ENCODE results near the gene MUC3A.
"Not testable (repeated sequence)": the region's sequence is repeated elsewhere in the genome, so short reads cannot be mapped to it uniquely, and the experiment has no call there.

Gene MUC3A, protein sequence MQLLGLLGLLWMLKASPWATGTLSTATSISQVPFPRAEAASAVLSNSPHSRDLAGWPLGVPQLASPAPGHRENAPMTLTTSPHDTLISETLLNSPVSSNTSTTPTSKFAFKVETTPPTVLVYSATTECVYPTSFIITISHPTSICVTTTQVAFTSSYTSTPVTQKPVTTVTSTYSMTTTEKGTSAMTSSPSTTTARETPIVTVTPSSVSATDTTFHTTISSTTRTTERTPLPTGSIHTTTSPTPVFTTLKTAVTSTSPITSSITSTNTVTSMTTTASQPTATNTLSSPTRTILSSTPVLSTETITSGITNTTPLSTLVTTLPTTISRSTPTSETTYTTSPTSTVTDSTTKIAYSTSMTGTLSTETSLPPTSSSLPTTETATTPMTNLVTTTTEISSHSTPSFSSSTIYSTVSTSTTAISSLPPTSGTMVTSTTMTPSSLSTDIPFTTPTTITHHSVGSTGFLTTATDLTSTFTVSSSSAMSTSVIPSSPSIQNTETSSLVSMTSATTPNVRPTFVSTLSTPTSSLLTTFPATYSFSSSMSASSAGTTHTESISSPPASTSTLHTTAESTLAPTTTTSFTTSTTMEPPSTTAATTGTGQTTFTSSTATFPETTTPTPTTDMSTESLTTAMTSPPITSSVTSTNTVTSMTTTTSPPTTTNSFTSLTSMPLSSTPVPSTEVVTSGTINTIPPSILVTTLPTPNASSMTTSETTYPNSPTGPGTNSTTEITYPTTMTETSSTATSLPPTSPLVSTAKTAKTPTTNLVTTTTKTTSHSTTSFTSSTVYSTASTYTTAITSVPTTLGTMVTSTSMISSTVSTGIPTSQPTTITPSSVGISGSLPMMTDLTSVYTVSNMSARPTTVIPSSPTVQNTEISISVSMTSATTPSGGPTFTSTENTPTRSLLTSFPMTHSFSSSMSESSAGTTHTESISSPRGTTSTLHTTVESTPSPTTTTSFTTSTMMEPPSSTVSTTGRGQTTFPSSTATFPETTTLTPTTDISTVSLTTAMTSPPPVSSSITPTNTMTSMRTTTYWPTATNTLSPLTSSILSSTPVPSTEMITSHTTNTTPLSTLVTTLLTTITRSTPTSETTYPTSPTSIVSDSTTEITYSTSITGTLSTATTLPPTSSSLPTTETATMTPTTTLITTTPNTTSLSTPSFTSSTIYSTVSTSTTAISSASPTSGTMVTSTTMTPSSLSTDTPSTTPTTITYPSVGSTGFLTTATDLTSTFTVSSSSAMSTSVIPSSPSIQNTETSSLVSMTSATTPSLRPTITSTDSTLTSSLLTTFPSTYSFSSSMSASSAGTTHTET (N-terminal part only)

GRCh38 chr7:100949227-100949932, at the start of gene MUC3A:
MUC3A (plus strand) TSS chr7:100949534; CDS start chr7:100949625, 91 bp downstream.
- DNase-seq (ENCODE audit: low read depth in 2 of 2), result no peak

GRCh38 chr7:100900978-100901377, 48.4 kb upstream of the MUC3A start:
- no peak for DNase-seq (ENCODE audit: low read depth in 2 of 2)

DNA sequence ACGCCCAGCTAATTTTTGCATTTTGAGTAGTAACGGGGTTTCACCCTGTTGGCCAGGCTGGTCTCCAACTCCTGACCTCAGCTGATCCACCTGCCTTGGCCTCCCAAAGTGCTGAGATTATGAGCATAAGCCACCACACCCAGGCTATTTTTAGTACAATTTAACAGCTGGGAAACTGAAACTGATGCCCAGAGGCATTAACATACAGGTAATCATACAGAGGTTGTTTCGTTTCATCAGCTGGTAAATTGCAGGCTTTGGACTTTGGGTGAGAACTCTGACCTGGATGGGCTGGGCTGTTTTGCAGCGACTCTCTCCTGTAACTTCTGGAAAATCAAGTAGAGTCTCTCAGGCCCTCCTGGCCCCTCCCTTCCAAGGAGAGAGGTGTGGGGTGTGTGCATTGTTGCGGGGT, 47.4 kb upstream of the MUC3A start:
- DNase-seq (ENCODE audit: low read depth in 2 of 2), result no peak

DNA sequence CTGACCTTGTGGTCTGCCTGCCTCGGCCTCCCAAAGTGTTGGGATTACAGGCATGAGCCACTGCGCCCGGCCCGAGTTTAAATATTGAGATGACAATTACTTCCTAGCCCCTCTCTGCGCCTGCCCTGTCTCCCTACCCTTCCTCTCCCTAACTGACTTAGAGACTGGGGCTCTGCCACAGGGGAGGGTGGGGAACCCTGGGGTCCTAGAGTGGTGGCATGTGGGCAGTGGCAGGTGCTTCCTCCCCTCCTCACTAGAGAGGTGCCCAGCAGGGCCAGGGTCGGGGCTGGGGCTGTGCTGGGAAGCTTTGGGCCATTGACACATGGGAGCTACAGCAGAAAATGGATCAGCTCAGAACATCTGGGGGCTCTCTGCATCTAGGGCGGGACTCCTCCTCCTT, 46.7 kb upstream of the MUC3A start:
- DNase-seq (ENCODE audit: low read depth in 2 of 2), result no peak

- no peak for DNase-seq (ENCODE audit: low read depth in 2 of 2)
Measured at GRCh38 chr7:100908512-100908911, 40.8 kb upstream of the MUC3A start.

DNA sequence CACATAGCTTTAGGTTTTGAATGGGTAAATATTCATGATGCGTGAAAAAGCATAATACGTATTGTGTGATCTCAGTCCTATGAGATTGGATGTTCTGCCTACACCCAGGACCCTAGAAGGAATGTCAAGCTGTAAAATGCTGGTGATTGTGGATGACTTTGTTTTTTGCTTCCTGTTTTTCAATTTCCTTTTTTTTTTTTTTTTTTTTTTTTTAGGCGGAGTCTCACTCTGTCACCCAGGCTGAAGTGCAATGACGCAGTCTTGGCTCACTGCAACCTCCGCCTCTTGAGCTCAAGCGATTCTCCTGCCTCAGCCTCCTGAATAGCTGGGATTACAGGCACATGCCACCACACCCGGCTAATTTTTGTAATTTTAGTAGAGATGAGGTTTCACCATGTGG, 38.9 kb upstream of the MUC3A start:
- not testable (repeated sequence) for DNase-seq (ENCODE audit: low read depth in 2 of 2)

GRCh38 chr7:100911484-100911883, 37.9 kb upstream of the MUC3A start:
- DNase-seq (ENCODE audit: low read depth in 2 of 2), result no peak

DNA sequence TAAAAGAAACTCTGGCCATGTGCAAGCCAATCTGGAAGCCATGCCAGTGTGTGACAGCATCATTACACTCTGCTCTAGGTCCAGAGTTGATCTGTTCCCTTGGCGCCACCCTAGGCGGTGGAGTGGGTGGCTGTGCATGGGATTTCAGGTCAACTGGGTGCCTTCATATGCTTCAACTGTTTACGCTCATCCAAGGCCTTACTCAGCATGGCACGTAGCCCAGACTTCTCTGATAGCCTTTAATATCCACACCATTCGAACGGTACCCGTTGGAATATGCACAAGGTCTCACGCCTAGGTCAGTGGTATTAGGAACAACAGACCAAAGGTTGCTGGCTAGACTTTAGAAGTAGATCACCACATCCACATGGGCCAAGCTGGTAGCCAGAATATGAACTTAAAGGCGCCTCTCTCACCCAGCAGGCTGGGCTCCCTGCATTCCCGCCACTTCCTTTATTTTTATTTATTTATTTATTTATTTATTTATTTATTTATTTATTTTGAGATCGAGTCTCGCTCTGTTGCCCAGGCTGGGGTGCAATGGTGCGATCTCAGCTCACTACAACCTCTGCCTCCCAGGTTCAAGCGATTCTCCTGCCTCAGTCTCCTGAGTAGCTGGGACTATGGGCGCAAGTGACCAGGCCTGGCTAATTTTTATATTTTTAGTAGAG, 35.0 kb upstream of the MUC3A start:
- DNase-seq (ENCODE audit: low read depth in 2 of 2), result no peak

GRCh38 chr7:100914879-100915447, 34.4 kb upstream of the MUC3A start:
- DNase-seq (ENCODE audit: low read depth in 2 of 2), result no peak

DNA sequence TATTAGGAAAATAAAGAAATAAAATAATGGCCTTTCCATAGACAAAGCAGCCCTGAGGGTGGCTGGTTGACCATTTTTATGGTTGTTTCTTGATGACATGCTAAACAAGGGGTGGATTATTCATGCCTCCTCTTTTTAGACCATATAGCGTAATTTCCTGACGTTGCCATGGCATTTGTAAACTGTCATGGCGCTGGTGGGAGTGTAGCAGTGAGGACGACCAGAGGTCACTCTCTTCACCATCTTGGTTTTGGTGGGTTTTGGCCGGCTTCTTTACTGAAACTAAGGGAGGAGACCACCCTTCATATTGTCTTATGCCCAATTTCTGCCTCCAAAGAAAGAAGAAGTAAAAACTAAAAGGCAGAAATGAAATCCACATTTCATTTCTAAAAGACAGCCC, 30.0 kb upstream of the MUC3A start:
- DNase-seq (ENCODE audit: low read depth in 2 of 2), result not testable (repeated sequence)

DNA sequence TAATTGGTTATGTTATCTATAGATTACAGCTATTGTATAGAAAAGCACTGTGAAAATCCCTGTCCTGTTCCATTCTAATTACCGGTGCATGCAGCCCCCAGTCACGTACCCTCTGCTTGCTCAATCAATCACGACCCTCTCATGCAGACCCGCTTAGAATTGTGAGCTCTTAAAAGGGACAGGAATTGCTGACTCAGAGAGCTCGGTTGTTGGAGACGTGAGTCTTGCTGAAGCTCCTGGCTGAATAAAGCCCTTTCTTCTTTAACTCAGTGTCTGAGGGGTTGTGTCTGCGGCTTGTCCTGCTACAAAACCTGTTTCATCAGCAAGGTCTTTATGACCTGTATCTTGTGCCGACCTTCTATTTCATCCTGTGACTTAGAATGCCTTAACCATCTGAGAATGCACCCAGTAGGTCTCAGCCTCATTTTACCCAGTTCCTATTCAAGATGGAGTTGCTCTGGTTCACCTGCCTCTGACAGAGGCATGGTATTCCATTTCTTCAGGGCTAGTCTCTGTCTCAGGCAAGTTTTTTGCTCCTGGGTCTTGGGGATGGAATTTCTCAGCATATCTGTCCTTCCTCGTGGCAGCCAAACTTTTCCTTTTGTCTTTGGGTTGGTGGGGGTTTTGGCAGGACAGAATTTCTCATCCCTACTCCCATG, 29.4 kb upstream of the MUC3A start:
- DNase-seq (ENCODE audit: low read depth in 2 of 2), result not testable (repeated sequence)

DNA sequence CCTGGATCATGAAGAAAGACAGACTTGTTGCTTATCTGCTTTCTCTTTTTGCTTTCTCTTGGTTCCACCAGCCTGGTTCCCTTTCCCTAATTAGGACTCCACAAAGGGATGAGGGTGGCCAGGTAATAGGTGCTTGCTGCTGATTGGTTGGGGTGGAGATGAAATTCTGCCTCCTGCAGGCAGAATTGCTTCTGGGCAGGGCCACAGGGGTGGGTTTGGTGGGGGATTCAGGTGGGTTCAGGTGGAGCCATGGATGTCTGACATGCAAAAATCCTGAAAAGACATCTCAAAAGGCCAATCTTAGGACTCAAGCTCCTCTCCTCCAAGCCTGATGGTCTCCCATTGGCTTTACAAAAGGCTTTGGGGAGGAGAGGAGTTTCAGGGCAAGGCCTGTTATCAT, 28.3 kb upstream of the MUC3A start:
- DNase-seq (ENCODE audit: low read depth in 2 of 2), result no peak

DNA sequence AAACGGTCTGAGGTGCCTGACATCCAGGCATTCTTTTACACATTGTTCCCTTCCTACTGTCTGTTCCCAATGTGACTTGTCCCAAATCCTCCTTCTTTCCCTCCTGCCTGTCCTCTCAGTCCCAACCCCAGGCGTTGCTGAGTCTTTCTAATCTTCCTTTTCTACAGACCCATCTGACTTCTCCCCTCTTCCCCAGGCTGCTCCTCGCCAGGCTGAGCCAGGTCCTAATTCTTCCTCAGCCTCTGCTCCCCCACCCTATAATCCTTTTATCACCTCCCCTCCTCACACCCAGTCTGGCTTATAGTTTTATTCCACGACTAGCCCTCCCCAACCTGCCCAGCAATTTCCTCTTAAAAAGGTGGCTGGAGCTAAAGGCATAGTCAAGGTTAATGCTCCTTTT, 25.7 kb upstream of the MUC3A start:
- not testable (repeated sequence) for DNase-seq (ENCODE audit: low read depth in 2 of 2)

GRCh38 chr7:100929808-100930174, 19.5 kb upstream of the MUC3A start:
- DNase-seq (ENCODE audit: low read depth in 2 of 2), result no peak

GRCh38 chr7:100933734-100934133, 15.6 kb upstream of the MUC3A start:
- DNase-seq (ENCODE audit: low read depth in 2 of 2), result no peak

DNA sequence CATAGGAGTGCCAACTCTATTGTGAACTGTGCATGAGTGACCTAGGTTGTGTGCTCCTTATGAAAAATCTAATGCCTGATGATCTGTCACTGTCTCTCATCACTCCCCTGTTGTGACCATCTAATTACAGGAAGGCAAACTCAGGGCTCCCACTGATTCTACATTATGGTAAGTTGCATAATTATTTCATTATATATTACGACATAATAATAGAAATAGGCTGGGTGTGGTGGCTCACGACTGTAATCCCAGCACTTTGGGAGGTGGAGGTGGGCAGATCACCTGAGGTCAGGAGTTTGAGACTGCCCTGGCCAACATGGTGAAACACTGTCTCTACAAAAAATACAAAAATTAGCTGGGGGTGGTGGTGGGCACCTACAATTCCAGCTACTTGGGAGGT, 14.0 kb upstream of the MUC3A start:
- DNase-seq (ENCODE audit: low read depth in 2 of 2), result not testable (repeated sequence)

DNA sequence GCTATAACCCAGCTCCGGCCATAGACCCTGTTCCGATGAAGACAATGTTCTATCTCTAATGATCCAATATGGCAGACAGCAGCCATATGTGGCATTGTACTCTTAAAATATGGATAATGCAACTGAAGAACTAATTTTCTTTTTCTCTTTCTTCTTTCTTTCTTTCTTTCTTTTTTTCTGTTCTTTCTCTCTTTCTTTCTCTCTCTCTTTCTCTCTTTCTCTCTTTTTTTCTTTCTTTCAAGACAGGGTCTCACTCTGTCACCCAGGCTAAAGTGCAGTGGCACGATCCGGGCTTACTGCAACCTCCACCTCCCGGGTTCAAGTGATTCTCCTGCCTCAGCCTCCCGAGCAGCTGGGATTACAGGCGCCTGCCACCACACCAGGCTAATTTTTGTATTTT, 13.2 kb upstream of the MUC3A start:
- not testable (repeated sequence) for DNase-seq (ENCODE audit: low read depth in 2 of 2)

DNA sequence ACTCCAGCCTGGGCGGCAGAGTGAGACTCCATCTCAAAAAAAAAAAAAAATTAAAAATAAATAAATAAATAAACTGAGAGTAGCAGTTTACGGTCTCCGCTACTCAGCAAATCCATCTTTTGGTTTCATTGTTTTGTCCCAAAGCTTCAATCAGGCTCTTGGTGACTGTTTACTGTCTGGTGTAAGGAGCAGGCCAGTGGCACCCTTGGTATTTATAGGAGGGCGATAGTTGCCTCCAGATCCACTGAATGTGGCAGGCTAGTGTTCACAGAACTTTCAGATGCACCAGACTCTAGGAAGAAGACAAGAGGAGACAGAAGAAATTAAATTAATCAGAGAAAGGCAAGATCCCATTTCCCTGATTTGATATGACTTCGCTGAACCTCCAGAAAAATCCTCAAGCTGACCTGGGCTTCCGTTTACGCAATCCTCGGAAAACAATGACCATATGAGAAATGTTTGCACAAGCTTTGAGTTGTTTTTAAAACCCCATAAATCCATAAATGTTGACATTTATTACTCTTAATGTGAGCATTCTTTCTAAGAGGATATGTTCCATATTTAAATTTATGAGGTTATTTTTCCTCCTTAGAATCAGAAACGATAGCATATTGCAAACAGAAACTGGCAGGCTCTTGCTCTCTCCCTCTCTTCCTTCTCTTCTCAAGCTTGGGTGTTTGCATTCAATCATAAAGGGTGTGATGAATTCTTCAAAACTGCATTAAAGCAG, 7.1 kb upstream of the MUC3A start:
- no peak for DNase-seq (ENCODE audit: low read depth in 2 of 2)

DNA sequence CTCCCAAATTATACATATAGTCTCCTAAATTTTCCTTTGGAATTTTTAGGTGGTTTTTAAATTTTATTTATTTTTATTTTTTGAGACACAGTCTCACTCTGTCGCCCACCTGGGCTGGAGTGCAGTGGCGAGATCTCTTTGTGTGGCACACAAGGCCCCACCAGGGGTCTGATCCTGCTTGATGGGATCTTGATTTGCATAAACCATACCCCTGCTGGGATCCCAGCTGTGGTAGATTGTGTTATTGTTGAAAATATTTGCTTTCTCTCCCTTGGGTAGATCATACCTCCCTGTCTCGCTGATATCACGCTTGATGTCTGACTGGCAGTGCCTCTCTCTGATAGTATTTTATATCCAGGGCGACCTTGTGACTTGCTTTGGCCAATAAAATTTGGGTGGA, 5.6 kb upstream of the MUC3A start:
- no peak for DNase-seq (ENCODE audit: low read depth in 2 of 2)
